ACC112 (cell line): ENCODE measurements around the gene GALNT16.

ENCODE experiments used
- H2AFZ ChIP-seq: fragments of 200-600 bp; sonication (generic); one replicate; pipeline ENCODE4 v1.6.0; 2017; ENCODE audit warnings: antibody characterized with exemption, low read length; ENCODE audit not compliant: unreplicated experiment
- H3K27ac ChIP-seq: fragments of 200-600 bp; sonication (generic); 2 replicates; pipeline ENCODE4 v1.5.1; 2014; ENCODE audit warnings: low read depth, mild to moderate bottlenecking, antibody characterized with exemption, low read length, moderate library complexity
- H3K27me3 ChIP-seq: fragments of 200-600 bp; sonication (generic); 2 replicates; pipeline ENCODE4 v1.6.1; 2014; ENCODE audit warnings: mild to moderate bottlenecking, antibody characterized with exemption, low read length, moderate library complexity, mixed read lengths; ENCODE audit not compliant: insufficient read depth
- H3K36me3 ChIP-seq: fragments of 200-600 bp; sonication (generic); 2 replicates; pipeline ENCODE4 v1.6.1; 2016; ENCODE audit warnings: mild to moderate bottlenecking, antibody characterized with exemption, low read length, moderate library complexity, mixed read lengths; ENCODE audit not compliant: insufficient read depth
- H3K4me1 ChIP-seq: fragments of 200-600 bp; sonication (generic); one replicate; pipeline ENCODE4 v1.6.1; 2016; ENCODE audit warnings: low read length, mixed read lengths; ENCODE audit not compliant: insufficient read depth, unreplicated experiment, control insufficient read depth
- H3K4me3 ChIP-seq: fragments of 200-600 bp; sonication (generic); 2 replicates; pipeline ENCODE4 v1.5.1; 2014; ENCODE audit warnings: mild to moderate bottlenecking, low read depth, low read length
- H3K79me2 ChIP-seq: fragments of 200-600 bp; sonication (generic); one replicate; pipeline ENCODE4 v1.6.0; 2016; ENCODE audit warnings: low read length; ENCODE audit not compliant: control insufficient read depth, unreplicated experiment, insufficient read depth

The GALNT16 gene

GRCh38 chr14:69325646-69326265 is 65.8 kb downstream of the GALNT16 start:
- H3K27ac ChIP-seq = no peak overlapping the region
- H3K4me3 ChIP-seq = no peak overlapping the region
- H3K4me1 ChIP-seq = no peaks in the 10 kb centered on the region
- H3K79me2 ChIP-seq = no peaks in the 10 kb centered on the region
- H3K27me3 ChIP-seq = no peaks in the 10 kb centered on the region
- H2AFZ ChIP-seq = no peak overlapping the region
- H3K36me3 ChIP-seq = no peaks in the 10 kb centered on the region

GRCh38 chr14:69326611-69327010 is 66.7 kb downstream of the GALNT16 start:
- H3K4me1 ChIP-seq = no peaks in the 10 kb centered on the region
- H3K27ac ChIP-seq = no peak overlapping the region
- H3K27me3 ChIP-seq = 0 out of 2 replicates have a peak, but pooled peaks cover 1% of the 10 kb centered on the region
- no peak overlapping the region for H2AFZ ChIP-seq
- no peaks in the 10 kb centered on the region for H3K36me3 ChIP-seq
- no peak overlapping the region for H3K4me3 ChIP-seq
- no peaks in the 10 kb centered on the region for H3K79me2 ChIP-seq

- Histone ChIP-seq H3K79me2 (no peaks in the 10 kb centered on the region), H3K27me3 (0 out of 2 replicates have a peak, but pooled peaks cover 3% of the 10 kb centered on the region), H3K27ac (no peak overlapping the region), H3K4me1 (no peaks in the 10 kb centered on the region), H3K36me3 (no peaks in the 10 kb centered on the region), H2AFZ (no peak overlapping the region), H3K4me3 (no peak overlapping the region)
Observed at GRCh38 chr14:69327507-69327906, 67.5 kb downstream of the GALNT16 start.

GRCh38 chr14:69328317-69328716 is 68.4 kb downstream of the GALNT16 start:
- no peak overlapping the region for H2AFZ ChIP-seq
- H3K27me3 ChIP-seq = 0 out of 2 replicates have a peak, but pooled peaks cover 3% of the 10 kb centered on the region
- H3K79me2 ChIP-seq = no peaks in the 10 kb centered on the region
- H3K4me3 ChIP-seq = no peak overlapping the region
- no peaks in the 10 kb centered on the region for H3K36me3 ChIP-seq
- H3K4me1 ChIP-seq = no peaks in the 10 kb centered on the region
- no peak overlapping the region for H3K27ac ChIP-seq

GRCh38 chr14:69328765-69329164 is 68.8 kb downstream of the GALNT16 start:
- Histone ChIP-seq H3K4me1 (no peaks in the 10 kb centered on the region), H3K27ac (no peak overlapping the region), H3K79me2 (no peaks in the 10 kb centered on the region), H3K4me3 (no peak overlapping the region), H3K36me3 (no peaks in the 10 kb centered on the region), H3K27me3 (0 out of 2 replicates have a peak, but pooled peaks cover 3% of the 10 kb centered on the region), H2AFZ (no peak overlapping the region)

- Histone ChIP-seq H3K79me2 (no peaks in the 10 kb centered on the region), H3K36me3 (no peaks in the 10 kb centered on the region), H3K4me3 (no peak overlapping the region), H3K4me1 (no peaks in the 10 kb centered on the region), H3K27me3 (0 out of 2 replicates have a peak, but pooled peaks cover 3% of the 10 kb centered on the region), H2AFZ (no peak overlapping the region), H3K27ac (no peak overlapping the region)
Observed at GRCh38 chr14:69331206-69331605, 71.2 kb downstream of the GALNT16 start.

- Histone ChIP-seq H3K4me3 (no peak overlapping the region), H3K27me3 (0 out of 2 replicates have a peak, but pooled peaks cover 3% of the 10 kb centered on the region), H2AFZ (no peak overlapping the region), H3K4me1 (no peaks in the 10 kb centered on the region), H3K79me2 (no peaks in the 10 kb centered on the region), H3K27ac (no peak overlapping the region), H3K36me3 (no peaks in the 10 kb centered on the region)
Observed at GRCh38 chr14:69332782-69333395, 72.9 kb downstream of the GALNT16 start.

GRCh38 chr14:69333791-69334337 is 73.9 kb downstream of the GALNT16 start:
- Histone ChIP-seq H3K27me3 (peaks cover 3% of the 10 kb centered on the region; the same call in 1 of the 2 replicates), H3K36me3 (no peaks in the 10 kb centered on the region), H3K27ac (no peak overlapping the region), H3K79me2 (no peaks in the 10 kb centered on the region), H3K4me1 (no peaks in the 10 kb centered on the region), H3K4me3 (no peak overlapping the region), H2AFZ (no peak overlapping the region)

- no peak overlapping the region for H3K4me3 ChIP-seq
- H3K36me3 ChIP-seq = no peaks in the 10 kb centered on the region
- H3K4me1 ChIP-seq = no peaks in the 10 kb centered on the region
- no peaks in the 10 kb centered on the region for H3K79me2 ChIP-seq
- peaks cover 3% of the 10 kb centered on the region; the same call in 1 of the 2 replicates for H3K27me3 ChIP-seq
- H2AFZ ChIP-seq = no peak overlapping the region
- H3K27ac ChIP-seq = no peak overlapping the region
Observed at GRCh38 chr14:69334576-69334975, 74.6 kb downstream of the GALNT16 start.

- no peak overlapping the region for H3K4me3 ChIP-seq
- no peak overlapping the region for H3K27ac ChIP-seq
- no peaks in the 10 kb centered on the region for H3K4me1 ChIP-seq
- no peak overlapping the region for H2AFZ ChIP-seq
- H3K79me2 ChIP-seq = no peaks in the 10 kb centered on the region
- peaks cover 3% of the 10 kb centered on the region; the same call in 1 of the 2 replicates for H3K27me3 ChIP-seq
- H3K36me3 ChIP-seq = no peaks in the 10 kb centered on the region
Observed at GRCh38 chr14:69335371-69335771, 75.4 kb downstream of the GALNT16 start.

- H2AFZ ChIP-seq = no peak overlapping the region
- no peaks in the 10 kb centered on the region for H3K4me1 ChIP-seq
- H3K36me3 ChIP-seq = no peaks in the 10 kb centered on the region
- no peaks in the 10 kb centered on the region for H3K79me2 ChIP-seq
- H3K27ac ChIP-seq = no peak overlapping the region
- H3K4me3 ChIP-seq = no peak overlapping the region
- H3K27me3 ChIP-seq = peaks cover 10% of the 10 kb centered on the region; the same call in 1 of the 2 replicates
Observed at GRCh38 chr14:69337984-69338383, 78.0 kb downstream of the GALNT16 start.
